Sigmoid colon (tissue), 4 donors: ENCODE measurements around the gene MILR1.
"Not testable (repeated sequence)": the region's sequence is repeated elsewhere in the genome, so short reads cannot be mapped to it uniquely, and the experiment has no call there.

Source experiments
- CTCF ChIP-seq, 4 experiments: fragments of 450-650 bp in 3 of 4; fragments of 200-600 bp in 1 of 4; IDR thresholded peaks; one replicate each; pipeline ENCODE4 v1.5.1; 2016 to 2019; ENCODE audit warnings: antibody characterized with exemption in 4 of 4, mild to moderate bottlenecking in 3 of 4, moderate library complexity in 2 of 4
- EP300 ChIP-seq, 4 donors: sonication (generic); formaldehyde crosslinking; IDR thresholded peaks; one replicate each; pipeline ENCODE4 v1.6.1; 2017; ENCODE audit warnings: antibody characterized with exemption in 4 of 4
- POLR2A ChIP-seq, 2 donors: fragments of 450-650 bp; IDR thresholded peaks; one replicate each; pipeline ENCODE4 v1.6.1; 2016; ENCODE audit warnings: antibody characterized with exemption in 2 of 2, mild to moderate bottlenecking in 2 of 2, moderate library complexity in 2 of 2
- POLR2AphosphoS5 ChIP-seq, 4 donors: sonication (generic); formaldehyde crosslinking; IDR thresholded peaks; one replicate each; pipeline ENCODE4 v1.6.1; 2017; ENCODE audit warnings: antibody characterized with exemption in 4 of 4

- TF ChIP-seq EP300, CTCF, POLR2AphosphoS5, POLR2A (IDR thresholded peaks at IDR 0.05): not testable (repeated sequence)
These were observed 10.9 kb downstream of the MILR1 start for GRCh38 chr17:64459818-64460217.
